GM23338 (cell line): ENCODE data around the gene CTNNA2. TPM values are rescaled to one million over a fixed set of nuclear protein-coding genes. Genes with fewer than 3 reads are reported as not detected.

Experiments used
- ATAC-seq: fragments of 200-7000 bp; cut with Tn5 transposase; 3 replicates; pipeline ENCODE4 v1.9.1; 2020
- DNase-seq: peaks from one replicate; pipeline ENCODE4 v3.0.0-alpha.2; 2015; ENCODE audit warnings: low spot score
- H2AFZ ChIP-seq: fragments of 200-600 bp; sonication (generic); 2 replicates; pipeline ENCODE4 v1.8.0; 2016; ENCODE audit warnings: antibody characterized with exemption, mild to moderate bottlenecking, moderate library complexity
- H3F3A ChIP-seq: fragments of 200-600 bp; sonication (generic); replicated peaks from 2 replicates; pipeline ENCODE4 v1.8.0; 2017; ENCODE audit warnings: antibody characterized with exemption, mixed run types, low read depth
- H3K27ac ChIP-seq: fragments of 200-600 bp; sonication (generic); 2 replicates; pipeline ENCODE4 v1.6.1; 2016; ENCODE audit warnings: low read depth
- H3K27me3 ChIP-seq: fragments of 200-600 bp; sonication (generic); 2 replicates; pipeline ENCODE4 v1.8.0; 2016; ENCODE audit warnings: mild to moderate bottlenecking, mixed run types, moderate library complexity; ENCODE audit not compliant: insufficient read depth
- H3K36me3 ChIP-seq: fragments of 200-600 bp; sonication (generic); 2 replicates; pipeline ENCODE4 v1.8.0; 2016; ENCODE audit warnings: mild to moderate bottlenecking; ENCODE audit not compliant: insufficient read depth
- H3K4me1 ChIP-seq: fragments of 200-600 bp; sonication (generic); 2 replicates; pipeline ENCODE4 v1.8.0; 2016; ENCODE audit warnings: mild to moderate bottlenecking, moderate library complexity; ENCODE audit not compliant: insufficient read depth
- H3K4me2 ChIP-seq: fragments of 200-600 bp; sonication (generic); 2 replicates; pipeline ENCODE4 v1.7.1; 2017; ENCODE audit warnings: mixed run types
- H3K4me3 ChIP-seq: fragments of 200-600 bp; sonication (generic); 2 replicates; pipeline ENCODE4 v1.6.1; 2016; ENCODE audit warnings: mixed run types
- H3K79me2 ChIP-seq: fragments of 200-600 bp; sonication (generic); replicated peaks from 2 replicates; pipeline ENCODE4 v1.8.0; 2017; ENCODE audit warnings: mild to moderate bottlenecking; ENCODE audit not compliant: insufficient read depth
- H3K9me2 ChIP-seq: fragments of 200-600 bp; sonication (generic); 2 replicates; pipeline ENCODE4 v1.8.0; 2017; ENCODE audit not compliant: insufficient read depth
- H4K20me1 ChIP-seq: fragments of 200-600 bp; sonication (generic); replicated peaks from 2 replicates; pipeline ENCODE4 v1.8.0; 2017; ENCODE audit warnings: mild to moderate bottlenecking; ENCODE audit not compliant: insufficient read depth
- H3K27ac Mint-ChIP-seq: 2 replicates; pipeline ENCODE4 v1.8.0; 2020; ENCODE audit warnings: inconsistent platforms, mild to moderate bottlenecking, moderate library complexity, mixed read lengths
- H3K27me3 Mint-ChIP-seq: 3 replicates; pipeline ENCODE4 v1.8.0; 2022; ENCODE audit warnings: low read depth, mild to moderate bottlenecking, moderate library complexity, mixed read lengths, inconsistent platforms; ENCODE audit not compliant: insufficient read depth, poor library complexity
- H3K36me3 Mint-ChIP-seq: 3 replicates; pipeline ENCODE4 v1.8.0; 2021; ENCODE audit warnings: low read depth, mild to moderate bottlenecking, inconsistent platforms, moderate library complexity, mixed read lengths
- H3K4me1 Mint-ChIP-seq: 3 replicates; pipeline ENCODE4 v1.8.0; 2020; ENCODE audit warnings: mild to moderate bottlenecking, inconsistent platforms, mixed read lengths
- H3K4me3 Mint-ChIP-seq: 3 replicates; pipeline ENCODE4 v1.8.0; 2021; ENCODE audit warnings: moderate library complexity, mild to moderate bottlenecking, inconsistent platforms, mixed read lengths
- H3K9me3 Mint-ChIP-seq: 3 replicates; pipeline ENCODE4 v1.8.0; 2020; ENCODE audit warnings: moderate library complexity, mild to moderate bottlenecking, inconsistent platforms, mixed read lengths
- EZH2phosphoT487 ChIP-seq: fragments of 200-600 bp; sonication (generic); IDR thresholded peaks from one replicate; pipeline ENCODE4 v1.8.1; 2018; ENCODE audit warnings: antibody characterized with exemption; ENCODE audit not compliant: unreplicated experiment
- NANOG ChIP-seq: IDR thresholded peaks from 2 replicates; pipeline ENCODE4 v1.6.1; 2016; ENCODE audit warnings: antibody characterized with exemption, borderline replicate concordance
- REST ChIP-seq: IDR thresholded peaks from one replicate; pipeline ENCODE4 v1.6.1; 2018; ENCODE audit warnings: antibody characterized with exemption; ENCODE audit not compliant: unreplicated experiment
- ZNF331 ChIP-seq: fragments of 250-450 bp; sonication (Bioruptor Pico); IDR thresholded peaks from 2 replicates; pipeline ENCODE4 v1.5.0; 2020; ENCODE audit warnings: low read depth, mild to moderate bottlenecking, moderate library complexity
- polyA plus RNA-seq: library from polyadenylated mRNA; unstranded; fragments of >200 nt; fragmentation: Nextera tagmentation; extraction: Ambion mirVana; gene quantifications from 2 replicates; pipeline ENCODE4 v1.2.1, GENCODE V29; 2016
- total RNA-seq: library from RNA; depleted of rRNA; stranded (reverse); fragments of >200 nt; shearing (Covaris generic); gene quantifications from 2 replicates; pipeline ENCODE4 v1.2.3, GENCODE V29; 2014
- TF ChIP-seq, protein P1 (sequence below), 2 experiments: fragments of 200-600 bp in 1 of 2; sonication (generic) in 1 of 2; conservative IDR thresholded peaks; 2 replicates each; pipeline versions ENCODE4 v1.5.1 to v1.6.1; 2016 to 2017; ENCODE audit warnings: antibody characterized with exemption in 2 of 2, low read depth in 2 of 2, mild to moderate bottlenecking in 2 of 2, moderate library complexity in 1 of 2

Gene CTNNA2
- total and polyA plus RNA-seq, 2 experiments from 2014 or later = 6.4 to 15.6 TPM

DNA sequence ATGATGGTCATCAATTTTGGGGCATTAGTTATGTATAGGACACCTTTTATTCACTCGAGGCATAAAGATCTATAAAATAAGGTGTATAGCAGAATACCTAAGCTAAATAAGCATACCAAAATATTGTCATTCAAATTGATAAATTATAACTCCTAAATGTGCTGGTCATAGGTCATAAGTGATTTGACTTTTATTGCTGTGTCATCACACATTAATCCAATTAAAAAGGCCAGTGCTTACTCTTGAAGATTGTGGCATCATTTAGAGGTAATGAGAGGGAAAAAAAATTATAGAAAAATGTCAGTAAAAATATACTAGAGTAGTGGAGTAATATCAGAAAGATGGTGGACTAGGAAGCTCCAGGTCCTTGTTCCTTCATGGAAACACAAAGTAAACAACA, 1138.6 kb downstream of the CTNNA2 start:
- Mint-ChIP-seq H3K4me3 (no peak overlapping the region), H3K27ac (no peak overlapping the region), H3K27me3 (peaks cover 2% of the 10 kb centered on the region), H3K4me1 (no peaks in the 10 kb centered on the region), H3K9me3 (peaks cover 14% of the 10 kb centered on the region; the same call in 2 of the 3 replicates), H3K36me3 (peaks cover 3% of the 10 kb centered on the region; the same call in 1 of the 3 replicates)
- H3K27ac ChIP-seq = no peak overlapping the region
- no peaks in the 10 kb centered on the region for H4K20me1 ChIP-seq
- ATAC-seq = no peak
- H3K9me2 ChIP-seq = peaks cover 4% of the 10 kb centered on the region
- H3K4me3 ChIP-seq = no peak overlapping the region
- no peaks in the 10 kb centered on the region for H3K79me2 ChIP-seq
- TF ChIP-seq REST = no peak
- TF ChIP-seq, protein P1, sequence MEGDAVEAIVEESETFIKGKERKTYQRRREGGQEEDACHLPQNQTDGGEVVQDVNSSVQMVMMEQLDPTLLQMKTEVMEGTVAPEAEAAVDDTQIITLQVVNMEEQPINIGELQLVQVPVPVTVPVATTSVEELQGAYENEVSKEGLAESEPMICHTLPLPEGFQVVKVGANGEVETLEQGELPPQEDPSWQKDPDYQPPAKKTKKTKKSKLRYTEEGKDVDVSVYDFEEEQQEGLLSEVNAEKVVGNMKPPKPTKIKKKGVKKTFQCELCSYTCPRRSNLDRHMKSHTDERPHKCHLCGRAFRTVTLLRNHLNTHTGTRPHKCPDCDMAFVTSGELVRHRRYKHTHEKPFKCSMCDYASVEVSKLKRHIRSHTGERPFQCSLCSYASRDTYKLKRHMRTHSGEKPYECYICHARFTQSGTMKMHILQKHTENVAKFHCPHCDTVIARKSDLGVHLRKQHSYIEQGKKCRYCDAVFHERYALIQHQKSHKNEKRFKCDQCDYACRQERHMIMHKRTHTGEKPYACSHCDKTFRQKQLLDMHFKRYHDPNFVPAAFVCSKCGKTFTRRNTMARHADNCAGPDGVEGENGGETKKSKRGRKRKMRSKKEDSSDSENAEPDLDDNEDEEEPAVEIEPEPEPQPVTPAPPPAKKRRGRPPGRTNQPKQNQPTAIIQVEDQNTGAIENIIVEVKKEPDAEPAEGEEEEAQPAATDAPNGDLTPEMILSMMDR (conservative IDR thresholded peaks at IDR 0.05; ENCODE audit: low read depth in 2 of 2) = no peak
- TF ChIP-seq NANOG = no peak
- TF ChIP-seq EZH2phosphoT487 = no peak
- no peaks in the 10 kb centered on the region for H3K27me3 ChIP-seq
- H3F3A ChIP-seq = no peaks in the 10 kb centered on the region
- no peak for DNase-seq
- no peaks in the 10 kb centered on the region for H3K4me1 ChIP-seq
- no peak overlapping the region for H3K4me2 ChIP-seq
- H2AFZ ChIP-seq = no peak overlapping the region
- H3K36me3 ChIP-seq = no peaks in the 10 kb centered on the region

DNA sequence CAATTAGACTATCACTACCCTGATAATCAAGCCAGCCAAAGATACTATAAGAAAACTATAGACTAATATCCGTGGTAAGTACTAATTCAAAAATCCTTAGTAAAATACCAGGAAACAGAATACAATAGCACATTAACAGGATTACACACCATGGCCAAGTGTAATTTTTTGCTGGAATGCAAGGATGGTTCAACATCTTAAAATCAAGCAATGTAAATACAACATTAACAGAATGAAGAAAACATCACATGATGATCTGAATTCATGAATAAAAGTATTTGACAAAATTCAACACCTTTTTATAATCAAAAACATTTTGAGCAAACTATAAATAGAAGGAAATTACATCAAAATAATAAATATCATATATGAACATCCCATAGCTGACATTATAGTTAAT, 1142.4 kb downstream of the CTNNA2 start:
- DNase-seq (no peak), ATAC-seq (no peak)
- Histone ChIP-seq H3F3A (no peaks in the 10 kb centered on the region), H3K4me2 (no peak overlapping the region), H3K4me3 (no peak overlapping the region), H4K20me1 (no peaks in the 10 kb centered on the region), H2AFZ (no peak overlapping the region), H3K27me3 (no peaks in the 10 kb centered on the region), H3K36me3 (no peaks in the 10 kb centered on the region), H3K4me1 (no peaks in the 10 kb centered on the region), H3K27ac (no peak overlapping the region), H3K79me2 (no peaks in the 10 kb centered on the region), H3K9me2 (peaks cover 4% of the 10 kb centered on the region; the same call in 1 of the 2 replicates)
- Mint-ChIP-seq H3K4me3 (no peak overlapping the region), H3K36me3 (peaks cover 3% of the 10 kb centered on the region; the same call in 1 of the 3 replicates), H3K4me1 (no peaks in the 10 kb centered on the region), H3K27me3 (peaks cover 2% of the 10 kb centered on the region), H3K9me3 (peaks cover 14% of the 10 kb centered on the region; the same call in 2 of the 3 replicates), H3K27ac (no peak overlapping the region)
- TF ChIP-seq ZNF331 (CRISPR knock-in tag) = no peak
